HG03439 (cell line): ENCODE data around the gene TCF12.
"Not testable (repeated sequence)": the region's sequence is repeated elsewhere in the genome, so short reads cannot be mapped to it uniquely, and the experiment has no call there.

Source experiments
- ATAC-seq: cut with Tn5 transposase; IDR thresholded peaks from one replicate; pipeline ENCODE4 v1.9.1; 2021; ENCODE audit warnings: mild to moderate bottlenecking, moderate library complexity; ENCODE audit not compliant: unreplicated experiment

The TCF12 gene

GRCh38 chr15:57158997-57159668 lies 240.7 kb downstream of the TCF12 start:
- no peak for ATAC-seq

- ATAC-seq, result no peak
Observed at GRCh38 chr15:57159767-57160166, 241.3 kb downstream of the TCF12 start.

GRCh38 chr15:57160823-57161560 lies 242.5 kb downstream of the TCF12 start:
- no peak for ATAC-seq

- not testable (repeated sequence) for ATAC-seq
Observed at GRCh38 chr15:57164251-57164650, 245.8 kb downstream of the TCF12 start.

- ATAC-seq, result no peak
Observed at GRCh38 chr15:57165992-57166391, 247.5 kb downstream of the TCF12 start.

GRCh38 chr15:57167821-57168395 lies 249.5 kb downstream of the TCF12 start:
- ATAC-seq, result no peak

- ATAC-seq, result no peak
Observed at GRCh38 chr15:57169643-57170042, 251.2 kb downstream of the TCF12 start.

GRCh38 chr15:57171426-57171825 lies 253.0 kb downstream of the TCF12 start:
- ATAC-seq, result no peak

- no peak for ATAC-seq
Observed at GRCh38 chr15:57172925-57173324, 254.5 kb downstream of the TCF12 start.

- no peak for ATAC-seq
Observed at GRCh38 chr15:57183041-57183440, 264.6 kb downstream of the TCF12 start.

GRCh38 chr15:57183614-57184344 lies 265.3 kb downstream of the TCF12 start:
- ATAC-seq, result no peak

GRCh38 chr15:57184502-57184901 lies 266.1 kb downstream of the TCF12 start:
- no peak for ATAC-seq

- ATAC-seq, result no peak
Observed at GRCh38 chr15:57185507-57186074, 267.1 kb downstream of the TCF12 start.

GRCh38 chr15:57189466-57189865 lies 271.0 kb downstream of the TCF12 start:
- no peak for ATAC-seq

GRCh38 chr15:57190208-57190607 lies 271.8 kb downstream of the TCF12 start:
- ATAC-seq, result no peak

- ATAC-seq, result no peak
Observed at GRCh38 chr15:57193161-57193560, 274.7 kb downstream of the TCF12 start.

GRCh38 chr15:57195326-57195725 lies 276.9 kb downstream of the TCF12 start:
- no peak for ATAC-seq

GRCh38 chr15:57196865-57197264 lies 278.4 kb downstream of the TCF12 start:
- no peak for ATAC-seq

GRCh38 chr15:57198131-57198530 lies 279.7 kb downstream of the TCF12 start:
- ATAC-seq, result no peak

GRCh38 chr15:57198654-57199291 lies 280.3 kb downstream of the TCF12 start:
- ATAC-seq, result no peak

- no peak for ATAC-seq
Observed at GRCh38 chr15:57201578-57201977, 283.1 kb downstream of the TCF12 start.
